Measurements from ENCODE around the gene SLCO1B3.

GRCh38 chr12:20863056-20863455 is 52.6 kb downstream of the SLCO1B3 start:
- TF ChIP-seq RAD21 (conservative IDR thresholded peaks at IDR 0.05 in 1 of 2, IDR thresholded peaks at IDR 0.05 in 1 of 2) (no peak), EP300 (IDR thresholded peaks at IDR 0.05) (no peak), SMC3 (IDR thresholded peaks at IDR 0.05) (no peak)

Data from A549 (cell line).